ENCODE measurements around the gene BMPER.

Gene BMPER

DNA sequence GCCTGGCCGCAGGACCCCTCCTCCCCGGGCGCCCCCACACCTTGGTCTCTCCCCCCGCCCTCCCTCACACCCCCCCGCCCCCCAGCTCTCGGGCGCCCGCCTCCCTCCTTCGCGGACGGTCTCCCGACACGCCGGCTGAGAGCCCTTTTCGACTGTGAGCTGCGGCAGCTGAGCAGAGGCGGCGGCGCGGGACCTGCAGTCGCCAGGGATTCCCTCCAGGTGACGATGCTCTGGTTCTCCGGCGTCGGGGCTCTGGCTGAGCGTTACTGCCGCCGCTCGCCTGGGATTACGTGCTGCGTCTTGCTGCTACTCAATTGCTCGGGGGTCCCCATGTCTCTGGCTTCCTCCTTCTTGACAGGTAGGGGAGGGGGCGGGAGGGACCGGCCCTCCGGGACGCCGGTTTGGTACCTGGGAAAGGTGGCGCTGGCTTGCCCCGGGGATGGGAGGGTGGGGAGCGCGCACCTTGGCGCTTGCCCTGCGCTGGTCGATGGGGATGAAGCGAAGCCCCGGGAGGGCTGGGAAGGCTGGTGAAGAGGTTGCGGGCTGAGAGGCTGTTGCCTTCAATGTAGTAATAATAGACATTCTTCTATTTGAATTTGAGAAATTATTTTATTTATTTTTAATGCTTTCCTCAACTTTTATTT is at the start of gene BMPER:
Gene BMPER (plus strand): TSS at position 151 of the 644 bp plus-strand sequence. CDS start 75 bp downstream, at position 226.
- peak; percentile 55 for DNase-seq (ENCODE audit: low read depth)
- peak within 1 kb of the TSS; percentile 47 for H3K4me3 ChIP-seq (ENCODE audit: low read length)
- TF ChIP-seq, protein P1, sequence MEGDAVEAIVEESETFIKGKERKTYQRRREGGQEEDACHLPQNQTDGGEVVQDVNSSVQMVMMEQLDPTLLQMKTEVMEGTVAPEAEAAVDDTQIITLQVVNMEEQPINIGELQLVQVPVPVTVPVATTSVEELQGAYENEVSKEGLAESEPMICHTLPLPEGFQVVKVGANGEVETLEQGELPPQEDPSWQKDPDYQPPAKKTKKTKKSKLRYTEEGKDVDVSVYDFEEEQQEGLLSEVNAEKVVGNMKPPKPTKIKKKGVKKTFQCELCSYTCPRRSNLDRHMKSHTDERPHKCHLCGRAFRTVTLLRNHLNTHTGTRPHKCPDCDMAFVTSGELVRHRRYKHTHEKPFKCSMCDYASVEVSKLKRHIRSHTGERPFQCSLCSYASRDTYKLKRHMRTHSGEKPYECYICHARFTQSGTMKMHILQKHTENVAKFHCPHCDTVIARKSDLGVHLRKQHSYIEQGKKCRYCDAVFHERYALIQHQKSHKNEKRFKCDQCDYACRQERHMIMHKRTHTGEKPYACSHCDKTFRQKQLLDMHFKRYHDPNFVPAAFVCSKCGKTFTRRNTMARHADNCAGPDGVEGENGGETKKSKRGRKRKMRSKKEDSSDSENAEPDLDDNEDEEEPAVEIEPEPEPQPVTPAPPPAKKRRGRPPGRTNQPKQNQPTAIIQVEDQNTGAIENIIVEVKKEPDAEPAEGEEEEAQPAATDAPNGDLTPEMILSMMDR (IDR thresholded peaks at IDR 0.05; ENCODE audit: insufficient read depth, low read depth, low read length, missing control alignments), result no peak

GRCh38 chr7:33861947-33862346 is 43.4 kb upstream of the BMPER start:
- TF ChIP-seq, protein P1 (IDR thresholded peaks at IDR 0.05; ENCODE audit: insufficient read depth, low read depth, low read length, missing control alignments), result no peak
- H3K4me3 ChIP-seq (ENCODE audit: low read length), result no peak overlapping the region

DNA sequence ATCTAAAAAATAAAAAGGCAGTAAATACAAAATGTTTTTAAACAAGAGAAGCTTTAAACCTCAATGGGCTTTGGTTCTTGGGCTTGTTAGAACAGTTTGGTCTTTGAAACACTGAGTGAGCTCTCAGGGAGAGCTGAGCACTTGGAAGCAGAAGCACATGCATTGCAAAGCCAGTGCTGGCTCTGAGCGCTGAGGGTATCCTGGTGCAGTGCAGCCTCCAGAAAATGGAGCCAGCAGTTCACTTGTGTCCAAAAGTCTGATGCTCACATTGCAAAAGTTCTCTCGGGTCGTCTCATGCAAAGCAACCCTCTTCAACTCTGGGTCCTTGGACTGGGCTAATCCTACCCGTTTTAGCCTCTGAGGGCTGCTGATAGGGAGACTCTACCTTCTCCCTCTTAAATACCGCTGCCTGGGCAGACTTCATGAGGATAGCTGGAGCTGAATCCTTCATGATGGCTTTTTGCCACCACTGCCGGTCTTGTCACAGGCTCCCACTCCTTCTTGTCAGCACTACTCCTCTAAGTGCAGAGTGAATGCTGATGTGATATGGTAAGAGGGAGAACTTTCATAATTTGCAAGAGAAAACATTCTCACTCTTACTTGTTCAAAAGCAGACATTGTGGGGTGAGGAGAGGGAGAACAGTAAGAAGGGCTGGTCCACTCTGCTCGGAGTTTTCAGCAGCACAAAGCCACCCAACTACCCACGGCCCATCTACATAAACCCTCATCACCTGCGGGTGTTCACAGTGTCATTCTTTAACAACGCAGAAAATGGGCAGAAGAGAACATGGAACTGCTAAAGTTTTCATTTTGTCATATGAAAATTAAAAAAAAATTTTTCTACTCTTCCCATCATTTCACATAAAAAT is 42.2 kb upstream of the BMPER start:
- TF ChIP-seq, protein P1 (IDR thresholded peaks at IDR 0.05; ENCODE audit: insufficient read depth, low read depth, low read length, missing control alignments), result no peak
- no peak for DNase-seq (ENCODE audit: low read depth)
- H3K4me3 ChIP-seq (ENCODE audit: low read length), result no peak overlapping the region

More at GRCh38 chr7:33861947-33862346, 43.4 kb upstream of the BMPER start:
- DNase-seq (ENCODE audit: low read depth), result no peak

DNA sequence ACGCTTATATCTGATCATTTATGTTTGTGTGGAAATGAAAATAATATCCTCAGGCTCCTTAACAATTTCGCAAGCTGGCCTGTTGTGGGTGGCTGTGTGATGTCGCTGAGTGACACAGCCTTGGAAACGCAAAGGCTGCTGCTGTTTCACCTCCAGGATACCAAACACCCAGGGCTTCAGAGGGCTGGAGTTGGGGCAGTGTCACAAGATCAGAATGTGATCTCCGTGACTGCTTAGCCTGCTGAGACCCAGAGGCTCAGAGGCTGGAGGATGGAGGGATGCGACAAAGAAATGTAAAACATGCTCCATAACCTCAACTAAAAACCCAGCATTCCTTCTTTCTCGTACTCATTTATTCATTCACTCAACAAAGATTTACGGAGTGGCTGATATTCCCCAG is 37.2 kb upstream of the BMPER start:
- peak; percentile 54 for DNase-seq (ENCODE audit: low read depth)
- TF ChIP-seq, protein P1 (IDR thresholded peaks at IDR 0.05; ENCODE audit: insufficient read depth, low read depth, low read length, missing control alignments), result no peak
- no peak overlapping the region for H3K4me3 ChIP-seq (ENCODE audit: low read length)

GRCh38 chr7:33869176-33869575 is 36.2 kb upstream of the BMPER start:
- TF ChIP-seq, protein P1 (IDR thresholded peaks at IDR 0.05; ENCODE audit: insufficient read depth, low read depth, low read length, missing control alignments), result no peak
- no peak overlapping the region for H3K4me3 ChIP-seq (ENCODE audit: low read length)
- no peak for DNase-seq (ENCODE audit: low read depth)

- no peak for DNase-seq (ENCODE audit: low read depth)
- H3K4me3 ChIP-seq (ENCODE audit: low read length), result no peak overlapping the region
- TF ChIP-seq, protein P1 (IDR thresholded peaks at IDR 0.05; ENCODE audit: insufficient read depth, low read depth, low read length, missing control alignments), result no peak
These were observed 35.2 kb upstream of the BMPER start for GRCh38 chr7:33870120-33870519.
